Esophagus squamous epithelium (tissue), 5 donors: ENCODE measurements around the gene MYO16. TPM values are rescaled to one million over a fixed set of nuclear protein-coding genes. Genes with fewer than 3 reads are reported as not detected.
"Not testable (repeated sequence)": the region's sequence is repeated elsewhere in the genome, so short reads cannot be mapped to it uniquely, and the experiment has no call there.

Experiments used
- DNase-seq: peaks from one replicate; lab custom pipeline; 2025; lab: John Stamatoyannopoulos, UW
- H3K27ac ChIP-seq, 4 donors: fragments of 200-600 bp; sonication (generic); one replicate each; pipeline ENCODE4 v1.5.1; 2016 to 2019; ENCODE audit warnings: mild to moderate bottlenecking in 1 of 4
- H3K27me3 ChIP-seq, 4 donors: fragments of 200-600 bp; sonication (generic); 1 replicate in 3 of 4; 2 replicates in 1 of 4; pipeline versions ENCODE4 v1.5.1 to v1.6.0; 2017 to 2021; ENCODE audit warnings: antibody characterized with exemption in 1 of 4
- H3K36me3 ChIP-seq, 3 donors: fragments of 200-600 bp; sonication (generic); one replicate each; pipeline ENCODE4 v1.5.1; 2016 to 2019
- H3K4me1 ChIP-seq, 3 donors: fragments of 200-600 bp; sonication (generic); one replicate each; pipeline ENCODE4 v1.5.1; 2017 to 2019
- H3K4me3 ChIP-seq, 4 donors: fragments of 200-600 bp; sonication (generic); 1 replicate in 3 of 4; 2 replicates in 1 of 4; pipeline ENCODE4 v1.5.1; 2016 to 2019; ENCODE audit warnings: mild to moderate bottlenecking in 2 of 4, moderate library complexity in 1 of 4
- H3K9me3 ChIP-seq, 3 donors: fragments of 200-600 bp; sonication (generic); one replicate each; pipeline ENCODE4 v1.5.1; 2016 to 2019
- POLR2A ChIP-seq, 4 donors: fragments of 450-650 bp; IDR thresholded peaks; one replicate each; pipeline ENCODE4 v1.6.1; 2017; ENCODE audit warnings: antibody characterized with exemption in 4 of 4, mild to moderate bottlenecking in 4 of 4, moderate library complexity in 3 of 4
- WGBS, 2 donors: methylation state at CpG; one replicate each; pipeline ENCODE4 v1.1.5; 2018; 5-methylcytosine and 5-hydroxymethylcytosine counted together
- intact Hi-C: fragments of 100-400 bp; cut with DNase I; formaldehyde crosslinking; loops from one replicate; pipeline ENCODE4 v1.15.0; 2022
- total RNA-seq, 4 donors: library from RNA; depleted of rRNA; stranded (reverse); fragments of >200 nt; gene quantifications; one replicate each; pipeline ENCODE4 v1.1.0, GENCODE V29; 2016
- TF ChIP-seq, protein P1 (sequence below), 6 experiments: fragments of 450-650 bp in 4 of 6; fragments of 200-600 bp in 2 of 6; sonication (generic) in 2 of 6; IDR thresholded peaks; one replicate each; pipeline ENCODE4 v1.5.1; 2016 to 2019; ENCODE audit warnings: antibody characterized with exemption in 6 of 6, mild to moderate bottlenecking in 4 of 6, moderate library complexity in 4 of 6
- donor health status: DM: yes; HTN: yes; CAD: no.

Gene MYO16
- total RNA-seq, 4 donors from 2014 or later: 0.09 to 2.1 TPM; not detected in 2

DNA sequence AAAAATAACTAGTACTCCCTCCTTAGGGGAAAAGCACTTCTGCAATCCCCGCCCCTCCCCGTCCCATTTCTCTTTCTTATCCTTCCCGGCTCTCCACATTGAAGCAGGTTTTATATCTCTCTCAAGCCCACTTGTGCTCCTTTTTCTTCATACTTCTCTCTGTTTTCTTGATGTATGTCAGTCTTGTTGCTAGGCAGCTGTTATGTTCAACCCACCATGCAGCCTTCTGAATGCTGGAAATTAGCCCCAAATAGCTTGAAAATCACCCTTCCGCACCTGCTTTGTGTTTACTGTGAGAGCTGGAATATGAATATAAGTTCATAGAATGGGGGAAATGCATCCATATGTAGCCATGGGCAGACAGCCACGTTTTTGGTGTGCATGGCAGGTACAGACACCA, 461.4 kb downstream of the MYO16 start:
- no peak for TF ChIP-seq POLR2A (IDR thresholded peaks at IDR 0.05)
- TF ChIP-seq, protein P1, sequence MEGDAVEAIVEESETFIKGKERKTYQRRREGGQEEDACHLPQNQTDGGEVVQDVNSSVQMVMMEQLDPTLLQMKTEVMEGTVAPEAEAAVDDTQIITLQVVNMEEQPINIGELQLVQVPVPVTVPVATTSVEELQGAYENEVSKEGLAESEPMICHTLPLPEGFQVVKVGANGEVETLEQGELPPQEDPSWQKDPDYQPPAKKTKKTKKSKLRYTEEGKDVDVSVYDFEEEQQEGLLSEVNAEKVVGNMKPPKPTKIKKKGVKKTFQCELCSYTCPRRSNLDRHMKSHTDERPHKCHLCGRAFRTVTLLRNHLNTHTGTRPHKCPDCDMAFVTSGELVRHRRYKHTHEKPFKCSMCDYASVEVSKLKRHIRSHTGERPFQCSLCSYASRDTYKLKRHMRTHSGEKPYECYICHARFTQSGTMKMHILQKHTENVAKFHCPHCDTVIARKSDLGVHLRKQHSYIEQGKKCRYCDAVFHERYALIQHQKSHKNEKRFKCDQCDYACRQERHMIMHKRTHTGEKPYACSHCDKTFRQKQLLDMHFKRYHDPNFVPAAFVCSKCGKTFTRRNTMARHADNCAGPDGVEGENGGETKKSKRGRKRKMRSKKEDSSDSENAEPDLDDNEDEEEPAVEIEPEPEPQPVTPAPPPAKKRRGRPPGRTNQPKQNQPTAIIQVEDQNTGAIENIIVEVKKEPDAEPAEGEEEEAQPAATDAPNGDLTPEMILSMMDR (IDR thresholded peaks at IDR 0.05): no peak
- peaks cover 0 to 9% (median 0%) of the 10 kb centered on the region in 3 donors for H3K4me1 ChIP-seq
- no peak for DNase-seq
- WGBS, 2 donors: 76% methylated on average over 5 of the region's 5 CpGs
- H3K27ac ChIP-seq: no peak overlapping the region
- H3K27me3 ChIP-seq: no peaks in the 10 kb centered on the region
- H3K9me3 ChIP-seq: no peaks in the 10 kb centered on the region
- no peaks in the 10 kb centered on the region for H3K36me3 ChIP-seq
- intact Hi-C loops: no loop called here
- no peak overlapping the region for H3K4me3 ChIP-seq

DNA sequence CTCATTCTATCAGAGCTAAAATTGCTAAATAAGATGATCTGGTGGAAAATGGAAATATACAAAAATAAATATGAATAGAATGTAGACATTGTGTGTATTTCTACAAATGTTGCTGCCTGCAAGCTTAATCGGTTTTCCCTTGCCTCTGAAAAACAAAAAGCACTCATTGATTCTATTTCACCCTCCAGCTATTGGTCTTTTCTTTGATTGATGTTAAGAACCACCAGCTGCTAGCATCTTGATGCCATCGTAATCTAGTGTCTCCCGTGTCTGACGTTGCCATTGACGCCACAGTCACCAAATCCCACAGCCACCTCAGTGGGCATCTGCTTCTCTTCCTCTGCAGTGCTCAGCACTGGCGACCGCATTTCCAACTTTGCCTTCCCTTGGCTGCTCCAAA, 461.8 kb downstream of the MYO16 start:
- intact Hi-C loops: no loop called here
- no peak for TF ChIP-seq POLR2A (IDR thresholded peaks at IDR 0.05)
- TF ChIP-seq, protein P1 (IDR thresholded peaks at IDR 0.05): no peak
- 77 to 88% methylated on average over 7 of the region's 7 CpGs for WGBS, 2 donors
- H3K27me3 ChIP-seq: no peaks in the 10 kb centered on the region
- no peaks in the 10 kb centered on the region for H3K9me3 ChIP-seq
- no peak overlapping the region for H3K4me3 ChIP-seq
- no peak for DNase-seq
- no peaks in the 10 kb centered on the region for H3K36me3 ChIP-seq
- H3K27ac ChIP-seq: no peak overlapping the region
- H3K4me1 ChIP-seq: peaks cover 0 to 9% (median 0%) of the 10 kb centered on the region in 3 donors

DNA sequence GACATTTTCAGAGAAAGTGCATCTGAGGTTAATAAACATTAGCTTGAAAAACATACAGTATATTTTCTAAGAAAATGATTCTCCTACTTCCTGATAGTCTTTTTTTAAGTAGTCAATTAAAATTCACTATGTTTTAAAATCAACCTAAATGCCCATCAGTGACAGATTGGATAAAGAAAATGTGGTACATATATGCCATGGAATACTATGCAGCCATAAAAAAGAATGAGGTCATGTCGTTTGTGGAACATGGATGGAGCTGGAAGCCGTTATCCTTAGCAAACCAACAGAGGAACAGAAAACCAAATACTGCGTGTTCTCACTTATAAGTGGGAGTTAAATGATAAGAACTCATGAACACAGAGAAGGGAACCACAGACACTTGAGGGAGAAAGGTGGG, 462.8 kb downstream of the MYO16 start:
- intact Hi-C loops, H3K4me1 ChIP-seq, H3K9me3 ChIP-seq, H3K4me3 ChIP-seq, H3K27ac ChIP-seq, H3K36me3 ChIP-seq, DNase-seq, H3K27me3 ChIP-seq: not testable (repeated sequence)
- WGBS, 2 donors: 79 to 83% methylated on average over 3 of the region's 3 CpGs

DNA sequence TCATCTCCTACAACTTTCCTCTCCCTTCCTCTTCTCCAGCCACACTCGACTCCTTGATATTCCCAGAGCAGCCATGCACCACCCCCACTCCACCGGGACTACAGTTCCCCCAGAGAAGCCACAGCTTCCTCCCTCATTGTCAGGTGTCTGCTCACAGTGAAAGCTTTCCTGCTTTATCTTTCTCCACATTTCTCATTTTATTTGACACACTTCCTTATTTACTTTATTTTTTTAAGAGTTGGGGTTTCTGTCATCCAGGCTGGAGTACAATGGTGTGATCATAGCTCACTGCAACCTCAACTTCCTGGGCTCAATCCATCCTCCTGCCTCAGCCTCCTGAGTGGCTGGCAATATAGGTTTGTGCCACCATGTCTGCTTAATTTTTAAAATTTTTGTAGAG, 464.6 kb downstream of the MYO16 start:
- Histone ChIP-seq H3K36me3 (no peaks in the 10 kb centered on the region), H3K9me3 (no peaks in the 10 kb centered on the region), H3K27me3 (no peaks in the 10 kb centered on the region), H3K4me1 (no peaks in the 10 kb centered on the region), H3K4me3 (no peak overlapping the region), H3K27ac (no peak overlapping the region)
- WGBS, 2 donors: 39 to 54% methylated on average over 2 of the region's 2 CpGs
- no peak for TF ChIP-seq POLR2A (IDR thresholded peaks at IDR 0.05)
- TF ChIP-seq, protein P1 (IDR thresholded peaks at IDR 0.05): no peak
- intact Hi-C loops: no loop called here
- DNase-seq: no peak

DNA sequence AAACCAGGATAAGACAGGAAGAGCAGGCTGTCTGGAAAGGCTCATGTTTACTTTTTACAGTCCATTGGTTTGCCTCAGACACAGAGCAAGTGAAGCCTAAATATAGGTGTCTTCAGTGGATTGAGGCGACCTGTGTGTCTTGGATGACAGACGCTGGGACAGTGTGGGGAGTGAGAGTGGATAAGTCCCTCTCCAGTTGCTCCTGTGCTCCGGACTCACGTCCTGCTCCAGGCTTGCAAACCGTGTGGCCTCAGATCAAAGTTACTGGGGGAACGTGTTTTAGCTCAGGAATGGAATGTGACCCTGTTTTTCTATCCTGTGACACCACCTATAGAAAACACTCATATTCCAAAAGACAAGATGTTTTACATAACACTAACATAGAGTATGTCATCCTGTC, 465.7 kb downstream of the MYO16 start:
- 61 to 76% methylated on average over 5 to 6 of the region's 6 CpGs for WGBS, 2 donors
- Histone ChIP-seq H3K36me3 (no peaks in the 10 kb centered on the region), H3K4me3 (no peak overlapping the region), H3K4me1 (no peaks in the 10 kb centered on the region), H3K9me3 (no peaks in the 10 kb centered on the region), H3K27me3 (no peaks in the 10 kb centered on the region), H3K27ac (no peak overlapping the region)
- TF ChIP-seq POLR2A (IDR thresholded peaks at IDR 0.05): no peak
- TF ChIP-seq, protein P1 (IDR thresholded peaks at IDR 0.05): no peak
- DNase-seq: no peak
- intact Hi-C loops: no loop called here

DNA sequence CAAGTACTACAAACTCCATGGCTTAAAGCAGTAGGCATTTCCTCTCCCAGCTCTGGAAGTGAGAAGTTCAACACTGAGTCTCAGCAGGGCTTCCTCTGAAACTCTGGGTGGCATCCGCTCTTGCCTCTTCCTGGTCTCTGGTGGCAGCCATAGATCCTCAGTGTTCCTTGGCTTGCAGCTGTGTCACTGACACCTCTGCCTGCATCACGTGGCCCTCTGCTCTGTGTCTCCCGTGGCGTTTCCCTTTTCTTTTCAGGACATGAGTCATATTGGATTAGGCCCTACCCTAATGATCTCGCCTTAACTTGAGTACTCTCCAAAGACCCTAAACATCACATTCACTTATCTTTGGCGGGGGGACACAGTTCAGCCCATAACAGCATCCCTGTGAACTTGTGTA, 466.7 kb downstream of the MYO16 start:
- Histone ChIP-seq H3K4me1 (peaks cover 0 to 5% (median 0%) of the 10 kb centered on the region in 3 donors), H3K27ac (no peak overlapping the region), H3K9me3 (no peaks in the 10 kb centered on the region), H3K4me3 (no peak overlapping the region), H3K27me3 (no peaks in the 10 kb centered on the region), H3K36me3 (no peaks in the 10 kb centered on the region)
- intact Hi-C loops: no loop called here
- TF ChIP-seq POLR2A (IDR thresholded peaks at IDR 0.05): no peak
- TF ChIP-seq, protein P1 (IDR thresholded peaks at IDR 0.05): no peak
- WGBS, 2 donors: 49 to 53% methylated on average over 5 to 6 of the region's 6 CpGs
- no peak for DNase-seq
